GM19467 (cell line): ENCODE data around the gene ATP5PD.
A peak's percentile ranks its signal among the peaks of the same experiment; 100 is the strongest.
"Not testable (repeated sequence)": the region's sequence is repeated elsewhere in the genome, so short reads cannot be mapped to it uniquely, and the experiment has no call there.

Experiments used
- ATAC-seq: cut with Tn5 transposase; IDR thresholded peaks from one replicate; pipeline ENCODE4 v1.9.1; 2021; ENCODE audit warnings: mild to moderate bottlenecking, moderate library complexity; ENCODE audit not compliant: unreplicated experiment

The ATP5PD gene

DNA sequence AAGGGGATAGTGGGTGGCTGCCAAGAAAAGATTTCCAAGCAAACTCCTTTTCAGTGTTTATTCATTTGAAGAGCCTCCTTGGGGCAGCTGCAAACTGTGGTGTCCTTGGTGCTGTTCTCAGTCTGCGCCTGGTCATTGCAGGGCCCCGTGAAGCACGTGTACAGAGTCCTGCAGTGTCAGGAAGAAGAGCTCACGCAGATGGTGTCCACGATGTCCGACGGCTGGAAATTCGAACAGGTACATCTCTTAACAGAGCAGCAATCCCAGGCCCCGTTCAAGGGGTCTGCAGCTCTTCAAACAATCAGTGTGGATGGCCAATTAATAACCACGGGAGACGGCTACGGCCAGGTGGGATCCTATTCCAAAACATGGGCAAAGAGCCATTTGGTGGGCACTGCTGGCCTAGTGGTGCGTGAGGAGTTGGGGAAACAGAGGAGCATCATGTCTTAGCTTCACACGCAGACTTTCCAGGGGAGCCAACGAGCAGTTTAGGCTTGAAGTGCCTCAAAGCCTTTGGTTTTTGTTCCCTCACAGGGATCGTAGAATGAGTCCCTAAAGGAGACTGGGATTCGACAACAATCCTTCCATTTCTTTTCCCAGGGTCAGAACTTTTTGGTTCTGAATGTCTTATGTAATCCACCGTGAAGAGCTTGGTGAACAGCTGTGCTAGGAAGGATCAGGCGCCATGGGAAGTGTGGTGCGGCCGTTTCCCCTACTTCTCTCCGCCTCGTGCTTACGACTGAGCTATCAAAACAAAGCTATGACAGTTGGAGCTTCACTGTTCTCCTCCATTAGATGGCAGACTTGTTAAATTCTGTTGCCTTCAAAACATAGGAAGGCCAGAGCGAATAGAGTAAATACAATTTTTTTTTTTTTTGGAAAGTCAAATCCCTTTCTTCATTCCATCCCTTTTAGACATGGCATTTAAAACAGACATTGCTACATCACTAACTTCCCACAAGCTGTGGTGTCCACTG is 12.9 kb upstream of the ATP5PD start:
- no peak for ATAC-seq

DNA sequence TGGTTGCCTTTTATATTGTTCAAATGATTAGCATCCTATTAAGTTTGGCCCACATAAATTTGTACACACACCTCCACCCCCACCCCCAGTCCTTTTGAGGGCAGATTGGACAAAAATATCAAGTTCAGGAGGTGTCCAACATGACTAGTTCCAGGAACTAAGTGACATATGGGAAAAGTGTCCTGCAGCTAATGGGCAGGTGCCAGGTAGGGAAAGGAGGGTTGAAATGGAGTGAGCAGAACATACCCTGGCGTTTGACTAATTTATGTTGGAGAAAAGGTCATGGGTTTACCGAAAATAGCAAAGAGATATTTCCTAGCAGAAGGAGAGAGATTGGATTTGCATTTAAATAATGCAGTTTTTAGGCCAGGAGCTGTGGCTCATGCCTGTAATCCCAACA is 5.2 kb upstream of the ATP5PD start:
- ATAC-seq = no peak

DNA sequence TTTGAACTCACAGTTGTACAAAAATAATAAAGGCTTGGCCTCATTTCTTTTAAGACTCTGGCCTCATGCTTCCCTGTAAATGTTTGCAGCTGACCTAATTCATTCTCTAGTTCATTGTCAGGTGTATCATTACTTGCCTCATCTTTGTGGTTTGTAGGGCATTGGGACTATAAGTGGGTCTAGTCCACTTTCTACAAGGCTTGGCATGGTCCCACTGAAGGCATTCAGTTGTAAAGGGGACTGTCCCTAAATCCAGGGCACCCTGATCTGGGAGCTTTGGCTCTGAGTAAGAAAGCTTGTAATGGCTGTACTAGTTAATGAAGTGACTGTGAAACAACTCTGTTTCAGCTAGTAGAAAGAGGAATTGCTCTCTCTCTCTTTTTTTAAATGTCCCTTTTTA is 2.9 kb upstream of the ATP5PD start:
- no peak for ATAC-seq

DNA sequence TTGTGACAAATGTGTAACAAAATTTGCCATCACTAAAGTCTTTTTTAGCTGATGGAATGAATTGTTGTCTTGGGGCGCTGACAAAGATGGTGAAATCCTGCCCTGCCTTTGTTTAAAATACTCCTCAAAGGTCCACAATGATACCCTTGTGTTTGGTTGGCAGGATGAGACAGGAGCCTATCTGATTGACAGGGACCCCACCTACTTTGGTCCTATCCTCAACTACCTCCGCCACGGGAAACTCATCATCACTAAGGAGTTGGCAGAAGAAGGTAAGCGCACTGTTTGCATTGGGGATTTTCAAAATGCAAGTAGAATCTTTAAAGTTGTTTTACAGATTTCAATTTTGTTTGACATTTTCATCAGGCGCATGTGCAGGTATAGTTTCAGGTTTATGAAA is 2.3 kb upstream of the ATP5PD start:
- no peak for ATAC-seq

DNA sequence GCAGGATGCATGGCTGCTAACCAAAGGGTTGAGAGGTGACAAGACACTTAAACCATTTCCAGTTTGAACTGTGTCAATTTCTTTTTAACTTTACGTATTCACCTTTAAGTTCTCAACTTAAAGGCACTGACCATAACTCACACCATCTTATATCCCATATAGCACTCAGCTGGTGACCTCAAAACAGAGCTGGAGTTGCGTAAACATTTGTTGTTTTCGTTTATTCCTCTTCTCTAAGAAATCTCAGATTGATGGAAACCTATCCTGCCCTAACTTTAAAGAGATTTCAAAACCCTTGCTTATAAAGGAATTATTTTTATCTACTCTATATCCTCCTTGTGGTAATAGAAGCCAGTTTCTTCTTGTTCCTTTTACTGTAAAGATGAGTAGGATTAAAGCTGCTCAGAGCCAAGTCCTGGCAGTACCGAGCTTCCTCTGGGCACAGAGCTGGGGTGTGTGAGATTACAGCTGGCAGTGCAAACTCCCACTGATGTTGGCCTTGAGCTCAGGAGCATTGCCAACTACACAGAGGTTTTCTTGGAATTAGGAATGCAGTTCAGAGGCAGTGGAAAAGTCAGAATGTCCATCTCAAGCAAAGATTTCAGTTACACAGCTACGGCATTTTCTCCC is 1.6 kb upstream of the ATP5PD start:
- no peak for ATAC-seq

DNA sequence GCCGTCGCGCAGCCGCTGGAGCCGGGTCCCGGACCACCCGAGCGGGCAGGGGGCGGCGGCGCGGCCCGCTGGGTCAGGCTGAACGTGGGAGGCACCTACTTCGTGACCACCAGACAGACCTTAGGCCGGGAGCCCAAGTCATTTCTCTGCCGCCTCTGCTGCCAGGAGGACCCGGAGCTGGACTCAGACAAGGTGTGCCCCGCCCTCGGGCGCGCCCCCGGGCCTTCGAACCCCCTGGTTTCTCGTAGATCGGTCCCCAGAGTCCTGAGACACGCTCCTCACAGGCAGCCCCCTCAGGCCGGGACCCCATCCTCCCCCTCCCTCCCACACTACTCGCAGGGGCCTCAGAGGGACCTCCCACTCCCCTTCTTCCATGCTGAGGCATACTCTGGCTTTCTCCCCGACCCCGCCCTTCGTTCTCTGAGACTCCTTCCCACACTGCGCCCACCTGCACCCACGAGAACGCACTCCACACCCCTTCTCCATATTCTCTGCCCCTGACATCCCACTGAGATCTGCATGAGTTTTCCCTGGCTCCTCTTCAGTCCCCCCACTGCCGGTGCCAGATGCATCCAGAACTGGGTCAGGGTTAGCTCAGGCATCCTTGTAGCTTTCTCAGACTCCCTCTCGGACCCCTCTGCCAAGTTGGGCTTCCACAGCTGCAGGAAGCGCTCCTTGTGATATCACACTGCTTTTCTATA is 779 bp upstream of the ATP5PD start:
- no peak for ATAC-seq

DNA sequence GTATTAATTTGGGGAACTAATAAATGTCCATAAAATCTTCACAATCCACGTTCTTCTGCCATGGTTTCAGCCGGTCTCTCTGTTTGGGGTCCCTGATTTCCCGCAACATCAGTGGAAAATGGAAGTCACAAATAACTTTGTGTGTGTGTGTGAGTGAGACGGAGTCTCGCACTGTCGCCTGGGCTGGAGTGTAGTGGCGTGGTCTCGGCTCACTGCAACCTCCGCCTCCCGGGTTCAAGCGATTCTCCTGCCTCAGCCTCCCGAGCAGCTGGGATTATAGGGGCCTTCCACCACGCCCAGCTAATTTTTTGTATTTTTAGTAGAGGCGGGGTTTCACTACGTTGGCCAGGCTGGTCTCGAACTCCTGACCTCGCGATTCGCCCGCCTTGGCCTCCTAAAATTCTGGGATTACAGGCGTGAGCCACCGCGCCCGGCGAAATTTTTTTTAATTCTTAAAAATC is 793 bp downstream of the ATP5PD start:
- ATAC-seq = not testable (repeated sequence)

DNA sequence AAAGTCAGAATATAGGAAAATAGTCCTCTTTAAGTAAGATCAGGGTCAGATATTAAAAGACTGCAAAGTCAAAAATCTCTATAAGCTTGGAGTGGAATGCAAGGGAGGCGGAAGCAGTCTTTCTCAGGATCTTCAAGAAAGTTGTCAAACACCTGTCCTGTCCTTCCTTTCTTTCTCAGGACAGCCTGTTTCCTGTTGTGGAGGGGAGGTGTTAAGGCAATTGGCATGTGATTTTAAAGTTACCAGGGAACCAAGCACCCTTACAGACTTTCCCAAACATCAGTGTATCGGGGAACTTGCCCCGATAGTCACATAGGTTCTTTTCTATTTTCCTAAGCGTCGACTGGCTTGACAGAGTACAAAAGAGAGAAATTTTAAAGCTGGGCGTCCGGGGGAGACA is 2.1 kb downstream of the ATP5PD start:
- ATAC-seq = no peak

DNA sequence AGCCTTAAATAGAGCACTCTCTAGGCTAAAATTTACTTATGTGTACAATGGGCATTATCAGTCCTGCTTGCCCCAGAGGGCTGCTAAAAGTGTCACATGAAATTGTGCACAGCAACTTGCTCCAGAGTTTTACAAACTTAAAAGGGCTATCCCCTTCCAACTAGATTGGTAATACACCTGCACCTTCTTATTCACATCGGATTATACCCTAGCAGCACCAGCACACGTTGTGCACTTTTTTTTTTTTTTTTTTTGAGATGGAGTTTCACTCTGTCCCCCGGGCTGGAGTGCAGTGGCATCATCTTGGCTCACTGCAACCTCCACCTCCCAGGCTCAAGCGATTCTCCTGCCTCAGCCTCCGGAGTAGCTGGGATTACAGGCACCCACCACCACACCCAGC is 3.0 kb downstream of the ATP5PD start:
- ATAC-seq = not testable (repeated sequence)

DNA sequence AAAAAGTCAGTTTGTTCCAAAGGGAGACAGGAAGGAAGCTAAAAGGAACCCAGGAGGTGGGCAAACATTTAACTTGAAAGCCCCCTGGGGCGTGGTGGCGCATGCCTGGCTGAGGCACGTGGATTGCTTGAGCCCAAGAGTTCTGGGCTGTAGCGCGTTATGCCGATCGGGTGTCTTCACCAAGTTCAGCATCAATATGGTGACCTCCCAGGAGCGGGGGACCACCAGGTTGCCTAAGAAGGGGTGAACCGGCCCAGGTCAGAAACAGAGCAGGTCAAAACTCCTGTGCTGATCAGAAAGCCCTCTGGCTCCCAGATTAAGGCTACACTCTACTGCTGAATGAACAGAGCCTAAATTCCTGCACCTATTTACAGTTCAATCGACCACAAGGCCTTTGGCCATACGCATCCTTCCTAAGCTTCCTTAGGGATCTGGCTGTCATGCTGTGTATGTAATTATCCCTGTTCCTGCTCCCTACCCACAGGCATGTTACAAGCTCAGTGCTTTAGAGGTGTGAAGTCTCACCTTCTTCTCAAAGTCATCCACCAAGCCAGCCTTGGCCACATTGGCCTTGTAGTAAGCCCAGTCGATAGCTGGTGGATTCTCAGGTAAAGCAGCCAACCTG is 5.0 kb downstream of the ATP5PD start:
- no peak for ATAC-seq

DNA sequence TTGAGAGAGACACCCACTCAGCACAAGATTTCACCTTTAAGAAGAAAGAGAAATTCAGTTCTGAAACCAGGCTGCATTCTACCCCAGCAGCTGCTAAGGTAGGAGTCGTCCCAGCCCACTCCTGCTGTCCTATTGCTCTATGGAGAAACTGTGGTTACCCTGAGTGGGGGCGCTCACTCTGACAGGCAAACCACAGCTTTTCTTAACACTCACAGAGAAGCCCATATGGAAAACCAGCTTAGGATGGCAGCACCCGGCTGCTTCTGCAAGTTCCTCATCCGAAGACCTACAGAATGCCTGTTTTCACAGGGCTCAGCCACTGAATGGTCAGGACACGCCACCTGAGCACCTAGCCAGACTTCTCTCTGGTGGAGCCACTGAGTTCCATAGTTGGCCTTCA is 7.5 kb downstream of the ATP5PD start:
- no peak for ATAC-seq

DNA sequence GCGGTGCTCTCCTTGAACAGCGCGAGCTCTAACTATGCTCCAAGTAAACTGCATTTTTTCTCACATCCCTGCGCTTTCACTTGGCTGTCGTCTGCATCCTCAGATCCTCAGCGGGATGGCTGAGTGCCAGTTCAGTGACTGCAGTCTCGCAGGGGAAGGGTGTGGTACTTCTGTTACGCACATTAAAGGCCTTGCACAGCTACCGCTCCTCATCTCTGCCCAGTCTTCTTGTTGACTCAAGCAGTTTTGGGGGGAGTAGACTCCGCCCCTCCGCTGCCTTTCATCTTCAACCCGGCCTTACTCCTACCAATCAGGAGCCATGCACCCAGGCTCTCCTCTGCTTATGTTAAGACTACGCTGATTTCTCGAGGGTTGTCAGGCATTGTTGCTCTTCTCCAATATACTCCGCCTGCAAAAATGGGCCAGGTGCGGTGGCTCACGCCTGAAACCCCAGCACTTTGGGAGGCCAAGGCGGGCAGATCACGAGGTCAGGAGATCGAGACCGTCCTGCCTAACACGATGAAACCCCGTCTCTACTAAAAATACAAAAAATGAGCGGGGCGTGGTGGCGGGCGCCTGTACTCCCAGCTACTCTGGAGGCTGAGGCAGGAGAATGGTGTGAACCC is 10.0 kb downstream of the ATP5PD start:
- no peak for ATAC-seq

DNA sequence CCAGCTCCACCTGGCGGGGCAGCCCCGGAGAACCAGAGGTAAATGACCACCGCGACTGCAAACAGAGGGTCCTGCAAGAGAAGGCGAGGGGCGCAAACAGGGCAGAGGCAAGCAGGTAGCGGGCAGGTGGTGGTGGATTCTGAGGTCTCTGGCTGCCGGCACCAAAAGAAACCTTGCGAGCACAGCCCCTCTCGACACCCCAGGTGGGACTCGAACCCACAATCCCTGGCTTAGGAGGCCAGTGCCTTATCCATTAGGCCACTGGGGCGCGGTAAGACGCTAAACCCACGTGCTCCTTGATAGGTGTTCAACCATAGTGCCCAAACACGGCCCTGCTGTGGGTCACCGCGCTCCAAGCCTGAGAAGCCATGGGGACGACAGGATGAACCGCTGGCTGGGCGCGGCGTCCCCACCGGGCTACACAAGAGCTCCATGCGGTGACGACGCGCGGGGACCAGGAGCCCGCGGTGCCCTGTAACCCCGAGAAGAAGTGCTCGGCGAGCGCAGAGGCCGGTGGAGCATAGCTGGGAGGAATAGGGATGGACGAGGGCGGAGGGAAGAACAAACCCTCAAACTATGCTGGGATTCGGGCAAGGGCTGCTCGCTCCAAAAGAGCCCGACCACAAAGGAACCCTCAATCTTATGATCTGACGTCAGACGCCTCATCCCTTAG is 12.4 kb downstream of the ATP5PD start:
- ATAC-seq = peak; percentile 43

DNA sequence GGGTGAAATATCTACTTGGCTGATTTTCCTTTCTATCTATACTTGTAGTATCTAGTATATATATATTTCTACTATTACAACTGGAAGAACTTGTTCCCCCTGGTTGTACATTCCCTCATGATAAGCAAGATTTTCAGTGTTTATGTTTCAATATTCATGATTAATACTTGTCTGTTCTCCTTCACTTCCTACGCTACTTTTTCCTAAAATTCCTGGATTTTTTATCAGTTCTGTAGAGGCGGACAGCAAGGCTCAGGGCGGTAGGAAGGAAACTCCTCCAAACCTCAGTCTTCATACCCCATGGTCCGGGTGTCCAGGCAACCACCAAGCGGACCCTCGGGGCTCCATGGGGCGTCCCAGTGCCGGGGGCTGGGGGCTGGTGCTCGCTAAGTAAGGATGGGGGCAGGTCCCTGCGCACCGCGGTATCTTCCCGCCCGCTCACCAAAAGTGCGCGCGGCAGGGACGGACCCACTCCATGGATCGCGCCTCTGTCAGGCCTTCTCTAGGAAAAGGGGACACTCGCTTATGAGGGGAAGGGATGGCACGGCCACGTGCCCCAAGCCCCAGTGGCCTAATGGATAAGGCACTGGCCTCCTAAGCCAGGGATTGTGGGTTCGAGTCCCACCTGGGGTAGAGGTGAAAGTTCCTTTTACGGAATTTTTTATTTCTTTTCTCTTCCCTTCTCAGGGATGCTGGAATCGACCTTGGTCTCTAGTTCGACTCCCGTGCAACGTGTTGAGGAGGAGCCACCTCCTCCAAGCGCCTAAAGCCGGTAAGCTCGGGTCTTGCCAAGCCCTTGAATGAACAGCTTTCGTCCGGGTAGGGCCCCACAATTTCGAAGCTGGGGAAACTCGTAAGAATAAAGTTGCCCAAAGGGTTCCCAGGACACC is 13.2 kb downstream of the ATP5PD start:
- ATAC-seq = peak; percentile 7

DNA sequence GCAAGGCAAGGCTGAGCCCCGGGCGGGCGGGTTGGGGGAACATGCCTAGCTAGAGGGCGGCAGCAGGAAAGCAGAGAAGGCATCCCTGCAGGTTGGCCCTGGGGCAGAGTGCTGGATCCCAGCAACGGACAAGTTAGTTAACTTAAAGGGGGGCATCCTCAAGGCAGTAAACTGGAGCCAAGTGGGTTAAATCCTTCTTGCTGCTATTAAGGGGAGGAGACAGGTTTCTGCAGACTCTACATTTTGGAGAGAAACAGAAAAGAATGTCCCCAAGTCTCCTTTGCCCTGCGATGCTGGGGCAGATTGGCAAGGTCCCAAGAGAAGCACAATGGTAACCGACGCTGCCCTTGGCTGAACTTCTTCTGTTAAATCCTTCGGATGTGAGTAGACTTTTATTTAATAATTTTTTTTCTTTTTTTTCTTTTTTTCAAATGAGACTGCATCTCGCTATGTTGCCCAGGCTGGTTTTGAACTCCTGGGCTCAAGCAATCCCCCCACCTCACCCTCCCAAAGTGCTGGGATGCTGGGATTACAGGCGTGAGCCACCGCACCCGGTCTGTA is 14.0 kb downstream of the ATP5PD start:
- ATAC-seq = no peak

DNA sequence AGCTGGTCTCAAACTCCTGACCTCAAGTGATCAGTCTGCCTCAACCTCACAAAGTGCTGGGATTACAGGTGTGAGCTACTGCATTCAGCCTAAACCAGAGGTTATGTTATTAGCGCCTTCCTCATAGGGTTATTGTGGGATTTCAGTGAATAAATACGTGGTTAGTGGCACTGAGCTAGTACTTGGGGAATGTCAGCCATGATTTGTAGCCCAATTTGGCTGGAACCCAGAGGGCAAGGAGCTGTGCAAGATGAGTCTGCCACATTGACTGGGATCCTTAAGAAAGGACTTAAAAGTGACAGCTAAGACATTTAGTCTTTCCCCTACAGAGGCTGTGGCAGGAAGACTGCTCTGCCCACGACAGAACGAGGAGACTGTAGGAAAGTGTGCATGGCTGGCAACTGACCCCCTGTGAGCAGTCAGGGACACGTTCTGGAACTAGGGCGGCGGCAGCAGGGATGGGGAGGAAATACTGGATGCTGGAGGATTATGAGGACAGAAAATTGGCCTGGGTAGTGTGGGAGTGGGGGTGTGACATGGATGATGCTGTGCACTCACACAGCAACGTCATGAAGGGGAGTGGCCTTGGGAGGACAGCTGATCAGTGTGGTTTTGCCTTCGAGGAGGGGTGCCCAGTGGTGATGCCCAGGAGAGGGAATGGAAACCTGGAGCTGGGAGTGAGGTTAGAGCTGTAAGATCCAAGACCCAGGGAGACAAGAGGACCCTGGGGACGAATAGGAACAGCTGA is 14.6 kb downstream of the ATP5PD start:
- ATAC-seq = no peak

DNA sequence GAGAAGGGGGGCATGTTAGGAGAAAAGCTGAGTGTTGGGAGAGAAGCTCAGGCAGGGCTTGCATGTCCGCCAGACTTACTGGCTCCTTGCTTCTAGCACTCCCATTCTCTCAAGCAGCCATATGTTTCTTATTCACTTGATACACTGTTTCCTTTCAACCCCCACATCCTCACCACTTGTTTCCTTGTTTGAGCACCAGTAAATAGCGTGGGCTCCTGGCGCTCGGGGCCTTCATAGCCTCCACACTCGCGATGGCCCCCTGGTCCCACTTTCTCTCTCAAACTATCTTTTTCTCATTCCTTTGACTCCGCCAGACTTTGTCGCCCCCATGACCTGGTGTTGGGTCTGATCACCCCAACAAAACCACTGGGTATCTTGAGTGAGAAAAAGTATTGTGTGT is 16.6 kb downstream of the ATP5PD start:
- ATAC-seq = no peak

DNA sequence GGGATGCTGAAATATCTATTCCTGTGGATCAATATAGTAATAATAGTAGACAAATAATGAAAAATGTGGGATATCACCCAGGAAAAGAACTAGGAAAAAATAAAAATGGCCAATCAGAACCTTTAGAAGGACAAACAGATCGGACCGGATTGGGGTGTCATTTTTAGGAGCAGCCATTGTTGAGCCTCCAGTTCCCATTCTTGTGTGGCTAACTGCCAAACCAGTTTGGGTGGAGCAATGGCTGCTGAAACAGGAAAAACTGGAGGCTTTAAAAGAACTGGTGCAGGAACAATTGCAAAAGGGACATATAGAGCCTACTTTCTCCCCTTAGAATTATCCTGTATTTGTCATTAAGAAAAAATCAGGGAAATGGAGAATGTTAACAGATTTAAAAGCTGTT is 20.1 kb downstream of the ATP5PD start:
- not testable (repeated sequence) for ATAC-seq
